Esophagus muscularis mucosa (tissue), 4 donors: ENCODE results near the gene CEMP1. TPM values are rescaled to one million over a fixed set of nuclear protein-coding genes. Genes with fewer than 3 reads are reported as not detected.

Experiments
- DNase-seq: peaks from one replicate; pipeline ENCODE4 v3.0.0-alpha.2; 2017; ENCODE audit errors: extremely low spot score
- H3K27ac ChIP-seq, 4 donors: fragments of 200-600 bp; sonication (generic); replicated peaks in 1 of 4; 1 replicate in 3 of 4; 2 replicates in 1 of 4; pipeline ENCODE4 v1.5.1; 2016 to 2019; ENCODE audit warnings: mild to moderate bottlenecking in 1 of 4
- H3K27me3 ChIP-seq, 4 donors: fragments of 200-600 bp; sonication (generic); one replicate each; pipeline versions ENCODE4 v1.5.1 to v1.6.0; 2016 to 2019
- H3K36me3 ChIP-seq, 4 donors: fragments of 200-600 bp; sonication (generic); one replicate each; pipeline ENCODE4 v1.5.1; 2016 to 2019
- H3K4me1 ChIP-seq, 4 donors: fragments of 200-600 bp; sonication (generic); one replicate each; pipeline ENCODE4 v1.5.1; 2016 to 2019
- H3K4me3 ChIP-seq, 4 donors: fragments of 200-600 bp; sonication (generic); 1 replicate in 2 of 4; 2 replicates in 2 of 4; pipeline ENCODE4 v1.5.1; 2016 to 2019; ENCODE audit warnings: mild to moderate bottlenecking in 4 of 4, moderate library complexity in 1 of 4
- H3K9me3 ChIP-seq, 4 donors: fragments of 200-600 bp; sonication (generic); 1 replicate in 3 of 4; 2 replicates in 1 of 4; pipeline ENCODE4 v1.5.1; 2016 to 2019
- CTCF ChIP-seq, 3 experiments: fragments of 200-600 bp in 2 of 3; fragments of 450-650 bp in 1 of 3; sonication (generic) in 2 of 3; IDR thresholded peaks; one replicate each; pipeline ENCODE4 v1.5.1; 2017 to 2019; ENCODE audit warnings: antibody characterized with exemption in 3 of 3, mild to moderate bottlenecking in 2 of 3, moderate library complexity in 1 of 3
- EP300 ChIP-seq: sonication (generic); formaldehyde crosslinking; IDR thresholded peaks from one replicate; pipeline ENCODE4 v1.6.1; 2017; ENCODE audit warnings: antibody characterized with exemption
- POLR2A ChIP-seq: fragments of 450-650 bp; IDR thresholded peaks from one replicate; pipeline ENCODE4 v1.6.1; 2017; ENCODE audit warnings: antibody characterized with exemption, moderate library complexity, mild to moderate bottlenecking, low read depth
- POLR2AphosphoS5 ChIP-seq, 2 donors: sonication (generic); formaldehyde crosslinking; IDR thresholded peaks; one replicate each; pipeline ENCODE4 v1.6.1; 2017; ENCODE audit warnings: antibody characterized with exemption in 2 of 2
- WGBS: methylation state at CpG from one replicate; pipeline ENCODE4 v1.1.5; 2018; 5-methylcytosine and 5-hydroxymethylcytosine counted together
- intact Hi-C: fragments of 100-400 bp; cut with DNase I; formaldehyde crosslinking; loops from one replicate; pipeline ENCODE4 v1.15.1; 2023
- total RNA-seq, 4 donors: library from RNA; depleted of rRNA; stranded (reverse); fragments of >200 nt; gene quantifications; one replicate each; pipeline versions ENCODE4 v1.1.0 to v1.2.1, GENCODE V29; 2016

The CEMP1 gene
- total RNA-seq, 4 donors from 2014 or later, result not detected

GRCh38 chr16:2483939-2484897 is 47.0 kb downstream of the CEMP1 start:
- no peak for DNase-seq
- Histone ChIP-seq H3K4me1 (peaks cover 23 to 51% (median 37%) of the 10 kb centered on the region in 4 donors), H3K27ac (peak overlapping the region; percentile 77 to 85 (median 84)), H3K4me3 (no peak overlapping the region), H3K9me3 (no peaks in the 10 kb centered on the region), H3K36me3 (peaks cover 0 to 9% (median 2%) of the 10 kb centered on the region in 4 donors), H3K27me3 (no peaks in the 10 kb centered on the region)
- TF ChIP-seq POLR2A (no peak), POLR2AphosphoS5 (IDR thresholded peaks at IDR 0.05) (no peak), CTCF (IDR thresholded peaks at IDR 0.05) (no peak), EP300 (no peak)
- intact Hi-C loops, result no loop called here
- 86% methylated on average over 14 of the region's 16 CpGs for WGBS

DNA sequence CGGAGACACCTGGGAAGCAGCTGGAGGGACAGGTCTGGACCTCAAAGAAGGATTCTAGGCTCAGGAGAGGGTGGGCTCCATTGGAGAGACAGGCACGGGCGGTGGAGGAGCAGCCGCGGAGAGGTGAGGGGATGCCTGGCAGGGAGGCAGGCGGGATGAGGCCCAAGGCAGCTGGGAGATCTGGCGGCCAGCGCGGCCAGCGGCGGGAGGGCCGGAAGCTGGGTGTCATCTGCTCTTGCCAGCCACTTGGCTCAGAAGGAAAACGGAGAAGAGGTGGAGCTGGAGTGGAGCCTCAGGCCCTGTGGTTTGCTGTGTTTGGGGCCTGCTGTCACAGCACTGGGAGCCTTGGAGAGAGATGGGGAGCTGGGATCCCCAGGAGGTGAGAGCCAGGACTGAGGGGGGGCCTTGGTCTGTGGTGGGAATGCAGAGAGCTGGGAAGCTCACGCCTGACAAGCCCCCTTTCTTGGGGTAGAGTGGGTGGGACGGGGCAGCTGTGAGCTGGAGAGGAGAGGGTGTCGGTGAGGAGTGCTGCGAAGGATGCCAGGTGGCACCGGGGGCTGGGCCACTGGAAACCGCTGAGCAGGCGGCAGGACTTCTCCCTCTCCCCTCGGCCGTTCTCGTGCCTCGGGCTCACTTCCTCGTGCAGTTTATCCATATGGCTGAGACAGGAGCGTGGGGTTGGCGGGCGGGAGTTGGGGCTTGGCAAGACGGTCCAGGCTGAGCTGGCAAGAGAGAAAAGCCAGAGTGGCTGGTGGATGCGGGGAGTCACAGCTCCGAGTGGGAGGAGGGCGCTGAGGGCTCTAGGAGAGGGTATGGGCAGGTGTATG is 48.3 kb downstream of the CEMP1 start:
- WGBS, result 49% methylated on average over 28 of the region's 32 CpGs
- H3K27ac ChIP-seq, result peak overlapping the region; percentile 77 to 85 (median 84)
- peak overlapping the region; percentile 34 to 47 (median 39) for H3K4me3 ChIP-seq
- H3K27me3 ChIP-seq, result no peaks in the 10 kb centered on the region
- no peaks in the 10 kb centered on the region for H3K9me3 ChIP-seq
- TF ChIP-seq POLR2AphosphoS5 (IDR thresholded peaks at IDR 0.05) (peak; percentile 39 to 66), CTCF (IDR thresholded peaks at IDR 0.05) (no peak)
- no peak for DNase-seq
- intact Hi-C loops, result no loop called here
- H3K36me3 ChIP-seq, result peaks cover 0 to 9% (median 2%) of the 10 kb centered on the region in 4 donors
- H3K4me1 ChIP-seq, result peaks cover 23 to 51% (median 37%) of the 10 kb centered on the region in 4 donors

- Histone ChIP-seq H3K4me3 (peak overlapping the region; percentile 34 to 47 (median 39)), H3K36me3 (peaks cover 0 to 9% (median 2%) of the 10 kb centered on the region in 4 donors), H3K9me3 (no peaks in the 10 kb centered on the region), H3K27me3 (no peaks in the 10 kb centered on the region), H3K27ac (peak overlapping the region; percentile 77 to 85 (median 84)), H3K4me1 (peaks cover 21 to 50% (median 35%) of the 10 kb centered on the region in 4 donors)
- no peak for DNase-seq
- WGBS, result 69% methylated on average over 13 of the region's 13 CpGs
- no peak for TF ChIP-seq POLR2AphosphoS5 (IDR thresholded peaks at IDR 0.05)
- no peak for TF ChIP-seq CTCF (IDR thresholded peaks at IDR 0.05)
- no peak for TF ChIP-seq POLR2A
- no peak for TF ChIP-seq EP300
- intact Hi-C loops, result no loop called here
These were observed 49.0 kb downstream of the CEMP1 start for GRCh38 chr16:2482249-2482648.

GRCh38 chr16:2481676-2482075 is 49.5 kb downstream of the CEMP1 start:
- Histone ChIP-seq H3K4me1 (peaks cover 16 to 45% (median 31%) of the 10 kb centered on the region in 4 donors), H3K36me3 (peaks cover 0 to 9% (median 2%) of the 10 kb centered on the region in 4 donors), H3K4me3 (no peak overlapping the region), H3K9me3 (no peaks in the 10 kb centered on the region), H3K27me3 (no peaks in the 10 kb centered on the region), H3K27ac (peak overlapping the region in 1 of 4 donors; percentile 85)
- intact Hi-C loops, result no loop called here
- DNase-seq, result no peak
- WGBS, result 80% methylated on average over 7 of the region's 7 CpGs
- no peak for TF ChIP-seq POLR2AphosphoS5 (IDR thresholded peaks at IDR 0.05)
- no peak for TF ChIP-seq CTCF (IDR thresholded peaks at IDR 0.05)
- no peak for TF ChIP-seq POLR2A
- TF ChIP-seq EP300, result no peak
